ENCODE results near the gene RANGAP1. TPM values are rescaled to one million over a fixed set of nuclear protein-coding genes. Genes with fewer than 3 reads are reported as not detected.

Gene RANGAP1
- total and polyA plus RNA-seq, 12 donors = 23.2 to 90.3 (median 31.4) TPM

DNA sequence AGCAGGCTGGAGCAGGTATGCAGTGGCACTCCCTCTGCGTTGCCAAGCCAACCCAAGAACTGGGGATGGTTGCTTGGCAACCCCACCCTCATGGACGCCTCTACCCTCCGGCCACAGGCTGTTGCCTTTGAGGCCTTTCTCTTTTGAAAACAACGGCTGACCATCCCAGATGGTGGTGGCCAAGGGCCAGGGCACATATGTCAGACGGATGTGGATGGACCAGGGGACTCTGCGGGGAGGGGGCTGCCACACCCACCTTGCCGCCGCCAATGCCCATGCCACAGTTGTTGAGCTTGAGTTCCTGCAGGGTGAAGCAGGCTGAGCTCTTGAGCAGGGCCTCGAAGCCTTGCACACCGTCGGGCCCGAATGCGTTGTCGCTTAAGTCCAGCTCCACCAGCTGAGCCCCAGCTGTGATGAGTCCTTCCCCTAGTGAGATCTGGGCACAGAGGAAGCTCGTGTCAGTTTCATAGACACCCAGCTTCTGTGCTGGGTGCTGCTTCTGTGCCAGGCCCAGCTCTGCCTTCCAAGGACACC lies 21.5 kb downstream of the RANGAP1 start:
- ATAC-seq = no peak
- intact Hi-C loops (cut with DNase I) = no loop called here
- no peak overlapping the region for H3K4me3 ChIP-seq
- peaks cover 0 to 24% (median 6%) of the 10 kb centered on the region in 9 donors for H3K4me1 ChIP-seq
- no peak overlapping the region for H3K27ac ChIP-seq
- H3K36me3 ChIP-seq = peaks cover 0 to 96% (median 65%) of the 10 kb centered on the region in 9 donors
- no peaks in the 10 kb centered on the region for H3K9me3 ChIP-seq
- no peak for DNase-seq
- no peaks in the 10 kb centered on the region for H3K27me3 ChIP-seq
- TF ChIP-seq, protein P1, sequence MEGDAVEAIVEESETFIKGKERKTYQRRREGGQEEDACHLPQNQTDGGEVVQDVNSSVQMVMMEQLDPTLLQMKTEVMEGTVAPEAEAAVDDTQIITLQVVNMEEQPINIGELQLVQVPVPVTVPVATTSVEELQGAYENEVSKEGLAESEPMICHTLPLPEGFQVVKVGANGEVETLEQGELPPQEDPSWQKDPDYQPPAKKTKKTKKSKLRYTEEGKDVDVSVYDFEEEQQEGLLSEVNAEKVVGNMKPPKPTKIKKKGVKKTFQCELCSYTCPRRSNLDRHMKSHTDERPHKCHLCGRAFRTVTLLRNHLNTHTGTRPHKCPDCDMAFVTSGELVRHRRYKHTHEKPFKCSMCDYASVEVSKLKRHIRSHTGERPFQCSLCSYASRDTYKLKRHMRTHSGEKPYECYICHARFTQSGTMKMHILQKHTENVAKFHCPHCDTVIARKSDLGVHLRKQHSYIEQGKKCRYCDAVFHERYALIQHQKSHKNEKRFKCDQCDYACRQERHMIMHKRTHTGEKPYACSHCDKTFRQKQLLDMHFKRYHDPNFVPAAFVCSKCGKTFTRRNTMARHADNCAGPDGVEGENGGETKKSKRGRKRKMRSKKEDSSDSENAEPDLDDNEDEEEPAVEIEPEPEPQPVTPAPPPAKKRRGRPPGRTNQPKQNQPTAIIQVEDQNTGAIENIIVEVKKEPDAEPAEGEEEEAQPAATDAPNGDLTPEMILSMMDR (IDR thresholded peaks at IDR 0.05) = no peak
- WGBS, 2 donors = 90 to 95% methylated on average over 15 of the region's 15 CpGs

- Histone ChIP-seq H3K36me3 (peaks cover 0 to 96% (median 57%) of the 10 kb centered on the region in 9 donors), H3K27me3 (no peaks in the 10 kb centered on the region), H3K4me1 (peaks cover 0 to 24% (median 6%) of the 10 kb centered on the region in 9 donors), H3K27ac (no peak overlapping the region), H3K4me3 (no peak overlapping the region), H3K9me3 (no peaks in the 10 kb centered on the region)
- TF ChIP-seq, protein P1 (IDR thresholded peaks at IDR 0.05) = no peak
- DNase-seq = no peak
- 86 to 92% methylated on average over 2 of the region's 2 CpGs for WGBS, 2 donors
- intact Hi-C loops (cut with DNase I) = no loop called here
- ATAC-seq = no peak
These were observed 22.3 kb downstream of the RANGAP1 start for GRCh38 chr22:41263704-41264103.

DNA sequence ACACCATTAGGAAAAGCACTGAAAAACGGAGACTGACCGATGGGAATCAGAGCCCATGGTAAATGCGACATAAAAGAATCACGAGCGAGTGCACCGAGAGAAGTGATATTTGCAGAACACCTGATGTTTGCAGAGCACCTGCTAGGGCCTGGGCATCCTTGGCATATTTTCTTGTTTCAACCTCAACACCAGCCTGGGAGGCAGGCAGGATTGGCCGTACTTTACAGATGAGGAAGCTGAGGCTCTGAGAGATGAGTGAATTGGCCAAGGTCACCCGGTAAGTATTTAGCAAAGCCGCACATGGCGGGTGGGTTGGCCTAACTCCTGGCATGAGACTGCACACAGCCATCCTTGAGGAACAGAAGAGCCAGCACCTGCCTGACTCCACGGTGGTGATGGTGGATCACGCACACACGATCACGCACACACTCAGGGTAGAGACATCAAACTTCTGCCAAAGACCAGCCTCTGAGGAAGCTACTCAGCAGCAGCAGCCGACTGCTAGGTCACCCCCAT lies 23.7 kb downstream of the RANGAP1 start:
- H3K4me3 ChIP-seq = no peak overlapping the region
- peak overlapping the region in 7 of 10 donors; percentile 68 to 88 (median 85) for H3K27ac ChIP-seq
- DNase-seq (no peak), ATAC-seq (no peak)
- 90 to 96% methylated on average over 15 of the region's 15 CpGs for WGBS, 2 donors
- H3K4me1 ChIP-seq = peaks cover 0 to 30% (median 14%) of the 10 kb centered on the region in 9 donors
- TF ChIP-seq, protein P1 (IDR thresholded peaks at IDR 0.05) = no peak
- peaks cover 0 to 96% (median 48%) of the 10 kb centered on the region in 9 donors for H3K36me3 ChIP-seq
- H3K9me3 ChIP-seq = no peaks in the 10 kb centered on the region
- H3K27me3 ChIP-seq = no peaks in the 10 kb centered on the region
- intact Hi-C loops (cut with DNase I) = no loop called here

DNA sequence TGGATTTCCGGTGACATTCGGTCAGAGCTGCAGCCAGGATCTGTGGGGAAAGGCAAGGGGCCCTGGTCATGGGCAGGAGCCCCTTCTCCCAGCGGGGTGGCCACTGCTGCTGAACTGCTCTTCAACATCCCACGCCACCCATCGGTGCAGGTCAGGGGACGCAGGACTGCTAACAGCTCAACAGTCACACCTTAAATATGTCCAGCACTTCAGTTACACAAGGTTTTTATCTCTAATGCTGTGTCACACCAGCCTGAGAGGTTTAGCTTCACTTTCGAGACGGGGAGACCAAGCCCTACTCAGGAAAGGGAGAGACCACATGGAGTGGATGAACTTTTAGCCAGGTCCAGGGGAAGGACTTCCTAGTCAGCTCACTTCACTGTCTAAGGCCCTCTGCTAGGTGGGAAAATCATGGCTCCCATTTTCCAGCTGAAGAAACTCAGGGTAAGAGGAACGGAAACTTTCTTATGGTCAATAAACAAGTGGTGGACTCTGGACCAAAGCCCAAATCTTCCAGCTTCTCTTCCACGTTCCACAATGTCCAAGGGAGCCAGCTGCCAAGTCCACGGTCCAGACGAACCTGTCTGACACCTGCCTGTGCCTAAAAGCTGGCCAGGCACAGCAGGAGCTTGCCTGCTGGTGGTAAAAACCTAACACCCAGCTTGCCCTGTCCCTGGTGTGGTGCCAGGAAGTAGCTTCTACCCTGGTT lies 24.3 kb downstream of the RANGAP1 start:
- peaks cover 0 to 96% (median 46%) of the 10 kb centered on the region in 9 donors for H3K36me3 ChIP-seq
- peak; percentile 40 to 71 (median 59) for ATAC-seq
- WGBS, 2 donors = 43 to 64% methylated on average over 12 of the region's 12 CpGs
- intact Hi-C loops (cut with DNase I) = loop anchor here in 1 of 10 donors (2.0 kb wide), 1 partner anchor 65 kb away; no protein-coding TSS in a partner anchor
- TF ChIP-seq, protein P1 (IDR thresholded peaks at IDR 0.05) = peak in 1 of 9 donors; percentile 2
- H3K4me1 ChIP-seq = peaks cover 0 to 36% (median 17%) of the 10 kb centered on the region in 9 donors
- H3K4me3 ChIP-seq = no peak overlapping the region
- H3K9me3 ChIP-seq = no peaks in the 10 kb centered on the region
- no peaks in the 10 kb centered on the region for H3K27me3 ChIP-seq
- peak in 1 of 2 donors; percentile 37 for DNase-seq
- H3K27ac ChIP-seq = peak overlapping the region; percentile 37 to 88 (median 82)

All from heart right ventricle (tissue), 16 donors.